ENCODE data around the gene CPAMD8. TPM values are rescaled to one million over a fixed set of nuclear protein-coding genes. Genes with fewer than 3 reads are reported as not detected.
"Not testable (repeated sequence)": the region's sequence is repeated elsewhere in the genome, so short reads cannot be mapped to it uniquely, and the experiment has no call there.

Gene CPAMD8
- total RNA-seq, 1 donor from 2014 or later, result 4.9 TPM

- H3K27ac Mint-ChIP-seq (ENCODE audit: unreplicated experiment), result no peak overlapping the region
- H3K9me3 Mint-ChIP-seq (ENCODE audit: low read depth), result peaks cover 9% of the 10 kb centered on the region
- no peaks in the 10 kb centered on the region for H3K36me3 Mint-ChIP-seq (ENCODE audit: low read depth)
Observed at GRCh38 chr19:16976446-16976845, 50.2 kb downstream of the CPAMD8 start.

GRCh38 chr19:16970821-16971220 lies 55.8 kb downstream of the CPAMD8 start:
- no peaks in the 10 kb centered on the region for H3K4me1 Mint-ChIP-seq (ENCODE audit: low read depth)
- peaks cover 3% of the 10 kb centered on the region for H3K27me3 Mint-ChIP-seq (ENCODE audit: low read depth)
- H3K36me3 Mint-ChIP-seq (ENCODE audit: low read depth), result peaks cover 3% of the 10 kb centered on the region
- no peak for TF ChIP-seq CTCF (IDR thresholded peaks at IDR 0.05)
- H3K9me3 Mint-ChIP-seq (ENCODE audit: low read depth), result peaks cover 15% of the 10 kb centered on the region
- H3K27ac Mint-ChIP-seq (ENCODE audit: unreplicated experiment), result no peak overlapping the region
- no peak overlapping the region for H3K4me3 Mint-ChIP-seq (ENCODE audit: unreplicated experiment)
- DNase-seq (ENCODE audit: low spot score), result no peak

More at GRCh38 chr19:16976446-16976845, 50.2 kb downstream of the CPAMD8 start:
- Mint-ChIP-seq H3K4me1 (ENCODE audit: low read depth) (no peaks in the 10 kb centered on the region), H3K27me3 (ENCODE audit: low read depth) (peaks cover 10% of the 10 kb centered on the region), H3K4me3 (ENCODE audit: unreplicated experiment) (no peak overlapping the region)
- DNase-seq (ENCODE audit: low spot score), result no peak
- no peak for TF ChIP-seq CTCF (IDR thresholded peaks at IDR 0.05)

GRCh38 chr19:16969135-16969534 lies 57.5 kb downstream of the CPAMD8 start:
- DNase-seq (ENCODE audit: low spot score), result no peak
- no peak overlapping the region for H3K27ac Mint-ChIP-seq (ENCODE audit: unreplicated experiment)
- peaks cover 21% of the 10 kb centered on the region for H3K9me3 Mint-ChIP-seq (ENCODE audit: low read depth)
- peaks cover 7% of the 10 kb centered on the region for H3K27me3 Mint-ChIP-seq (ENCODE audit: low read depth)
- TF ChIP-seq CTCF (IDR thresholded peaks at IDR 0.05), result peak; percentile 38
- H3K36me3 Mint-ChIP-seq (ENCODE audit: low read depth), result peaks cover 3% of the 10 kb centered on the region
- no peak overlapping the region for H3K4me3 Mint-ChIP-seq (ENCODE audit: unreplicated experiment)
- H3K4me1 Mint-ChIP-seq (ENCODE audit: low read depth), result no peaks in the 10 kb centered on the region

- H3K36me3 Mint-ChIP-seq (ENCODE audit: low read depth); H3K9me3 Mint-ChIP-seq (ENCODE audit: low read depth); H3K4me3 Mint-ChIP-seq (ENCODE audit: unreplicated experiment); DNase-seq (ENCODE audit: low spot score): not testable (repeated sequence)
- Mint-ChIP-seq H3K27ac (ENCODE audit: unreplicated experiment) (peak overlapping the region; percentile 45), H3K27me3 (ENCODE audit: low read depth) (peaks cover 14% of the 10 kb centered on the region), H3K4me1 (ENCODE audit: low read depth) (peaks cover 38% of the 10 kb centered on the region)
Observed at GRCh38 chr19:16960996-16961822, 65.4 kb downstream of the CPAMD8 start.

- H3K4me3 Mint-ChIP-seq (ENCODE audit: unreplicated experiment); H3K27ac Mint-ChIP-seq (ENCODE audit: unreplicated experiment); H3K27me3 Mint-ChIP-seq (ENCODE audit: low read depth); H3K36me3 Mint-ChIP-seq (ENCODE audit: low read depth); H3K9me3 Mint-ChIP-seq (ENCODE audit: low read depth); DNase-seq (ENCODE audit: low spot score): not testable (repeated sequence)
- peaks cover 33% of the 10 kb centered on the region for H3K4me1 Mint-ChIP-seq (ENCODE audit: low read depth)
Observed at GRCh38 chr19:16958277-16958676, 68.3 kb downstream of the CPAMD8 start.

GRCh38 chr19:16957855-16958254 lies 68.8 kb downstream of the CPAMD8 start:
- Mint-ChIP-seq H3K27ac (ENCODE audit: unreplicated experiment) (no peak overlapping the region), H3K27me3 (ENCODE audit: low read depth) (peaks cover 8% of the 10 kb centered on the region), H3K4me1 (ENCODE audit: low read depth) (peaks cover 29% of the 10 kb centered on the region), H3K4me3 (ENCODE audit: unreplicated experiment) (no peak overlapping the region), H3K36me3 (ENCODE audit: low read depth) (no peaks in the 10 kb centered on the region), H3K9me3 (ENCODE audit: low read depth) (peaks cover 6% of the 10 kb centered on the region)
- DNase-seq (ENCODE audit: low spot score), result no peak
- no peak for TF ChIP-seq CTCF (IDR thresholded peaks at IDR 0.05)

Data from chondrocyte (in vitro differentiated cells).